Skin epidermis (tissue), 12 donors: ENCODE results near the gene MTLN.
"Not testable (repeated sequence)": the region's sequence is repeated elsewhere in the genome, so short reads cannot be mapped to it uniquely, and the experiment has no call there.

Experiments used
- H3K27ac ChIP-seq, 21 experiments: fragments of 200-600 bp; sonication (generic) in 11 of 21; one replicate each; pipeline ENCODE4 v1.5.0; 2020; ENCODE audit warnings: mild to moderate bottlenecking in 3 of 21, inconsistent platforms in 2 of 21, moderate library complexity in 2 of 21
- H3K4me3 ChIP-seq, 7 experiments: fragments of 200-600 bp; sonication (generic) in 2 of 7; one replicate each; pipeline ENCODE4 v1.5.0; 2020; ENCODE audit warnings: inconsistent platforms in 2 of 7, mild to moderate bottlenecking in 2 of 7, moderate library complexity in 1 of 7

MTLN gene, protein sequence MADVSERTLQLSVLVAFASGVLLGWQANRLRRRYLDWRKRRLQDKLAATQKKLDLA

DNA sequence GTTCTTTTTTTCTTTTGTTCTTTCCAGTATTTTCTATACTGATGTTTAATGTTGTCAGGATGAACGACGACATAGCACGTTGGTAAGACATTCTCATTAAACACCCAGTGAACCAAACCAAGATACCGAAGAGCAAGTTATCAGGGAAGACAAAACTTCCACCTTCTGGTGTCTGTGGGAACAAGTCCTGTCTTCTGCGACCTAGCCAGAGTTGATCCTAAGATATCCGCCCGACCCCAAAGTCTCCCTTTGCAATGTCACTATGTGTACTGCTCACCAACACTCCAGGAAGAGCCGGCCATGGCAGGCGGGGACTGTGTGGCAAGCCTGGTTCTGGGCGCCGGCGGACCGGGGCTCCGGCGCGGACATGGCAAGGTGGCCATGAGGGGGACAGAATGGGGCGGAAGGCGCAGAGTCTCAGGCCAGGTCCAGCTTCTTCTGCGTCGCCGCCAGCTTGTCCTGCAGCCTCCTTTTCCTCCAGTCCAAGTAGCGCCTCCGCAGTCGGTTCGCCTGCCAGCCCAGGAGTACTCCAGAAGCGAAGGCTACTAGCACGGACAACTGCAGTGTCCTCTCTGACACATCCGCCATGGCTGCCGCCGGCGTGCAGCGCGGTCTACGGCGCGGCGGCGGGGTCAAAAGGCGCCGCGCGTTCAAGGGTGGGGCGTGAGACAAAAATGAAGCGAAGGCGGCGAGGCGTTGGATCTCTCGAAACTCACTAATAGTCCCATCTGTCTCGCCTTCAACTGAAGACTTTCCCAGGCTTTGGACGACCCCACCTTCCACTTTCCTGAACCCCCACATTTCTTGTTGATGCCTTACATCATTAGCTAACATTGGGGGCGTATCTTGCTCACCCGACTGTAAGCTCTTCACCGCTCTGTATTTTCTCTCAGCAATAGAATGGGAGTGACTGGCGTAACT is at the start of gene MTLN:
Gene MTLN (minus strand): TSS at position 610 of the 921 bp plus-strand sequence. CDS start 22 bp downstream, at position 588.
- Histone ChIP-seq H3K4me3 (peak within 1 kb of the TSS; percentile 50 to 95 (median 78)), H3K27ac (peak within 1 kb of the TSS in 20 of 21 experiments; percentile 65 to 93 (median 85))

- H3K27ac ChIP-seq, H3K4me3 ChIP-seq: not testable (repeated sequence)
Measured at GRCh38 chr2:110261910-110262309, 49.6 kb upstream of the MTLN start.

DNA sequence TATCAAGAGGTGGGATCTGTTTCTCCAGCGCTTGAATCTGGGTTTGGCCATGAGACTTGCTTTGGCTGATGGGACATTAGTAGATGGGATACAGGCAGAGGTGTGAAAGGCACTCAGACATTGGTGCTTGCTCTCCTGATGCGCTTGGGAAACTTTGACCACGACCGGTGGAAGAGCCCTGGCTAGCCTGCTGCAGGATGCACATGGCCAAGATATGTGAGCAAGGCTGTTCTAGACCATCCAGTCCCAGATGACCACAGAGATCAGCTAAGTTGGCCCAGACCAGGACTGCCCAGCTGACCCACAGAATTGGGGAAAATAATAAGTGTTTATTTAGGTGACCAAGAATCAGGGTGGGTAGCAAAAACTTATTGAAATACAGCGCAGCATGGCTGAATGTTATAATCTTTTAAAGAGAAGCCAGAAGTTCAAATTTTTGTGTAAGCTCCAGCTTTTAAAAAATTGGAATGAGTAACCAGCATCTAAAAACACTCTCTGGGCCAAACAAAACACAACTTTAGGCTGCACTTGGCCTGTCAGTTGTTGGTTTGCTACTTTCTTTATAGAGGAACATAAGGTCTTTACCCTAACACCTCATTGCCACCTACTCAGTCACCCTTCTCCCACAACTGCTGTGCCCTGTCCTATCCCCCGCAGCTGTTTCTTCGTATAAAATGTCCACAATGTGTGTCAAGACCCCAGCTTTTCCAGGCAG is 35.9 kb upstream of the MTLN start:
- not testable (repeated sequence) for H3K27ac ChIP-seq, H3K4me3 ChIP-seq

GRCh38 chr2:110245488-110246435 is 33.4 kb upstream of the MTLN start:
- H3K27ac ChIP-seq, H3K4me3 ChIP-seq: not testable (repeated sequence)

GRCh38 chr2:110243283-110243682 is 30.9 kb upstream of the MTLN start:
- not testable (repeated sequence) for H3K27ac ChIP-seq

DNA sequence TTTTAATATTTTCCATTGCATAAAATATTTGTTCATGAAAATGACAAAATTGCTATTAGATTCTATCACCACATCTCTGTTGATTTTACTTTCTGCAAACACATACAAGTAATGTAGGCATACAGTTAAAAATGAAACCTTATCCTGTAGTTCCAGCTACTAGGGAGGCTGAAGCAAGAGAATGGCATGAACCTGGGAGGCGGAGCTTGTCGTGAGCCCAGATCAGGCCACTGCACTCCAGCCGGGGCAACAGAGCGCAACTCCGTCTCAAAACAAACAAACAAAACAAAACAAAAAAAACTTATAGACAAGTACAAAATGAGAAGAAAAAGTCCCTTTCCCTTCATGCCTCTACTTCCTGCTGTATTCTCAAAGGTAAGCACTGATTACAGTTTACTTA is 22.2 kb upstream of the MTLN start:
- H3K4me3 ChIP-seq, H3K27ac ChIP-seq: not testable (repeated sequence)

More at GRCh38 chr2:110243283-110243682, 30.9 kb upstream of the MTLN start:
- H3K4me3 ChIP-seq = not testable (repeated sequence)

DNA sequence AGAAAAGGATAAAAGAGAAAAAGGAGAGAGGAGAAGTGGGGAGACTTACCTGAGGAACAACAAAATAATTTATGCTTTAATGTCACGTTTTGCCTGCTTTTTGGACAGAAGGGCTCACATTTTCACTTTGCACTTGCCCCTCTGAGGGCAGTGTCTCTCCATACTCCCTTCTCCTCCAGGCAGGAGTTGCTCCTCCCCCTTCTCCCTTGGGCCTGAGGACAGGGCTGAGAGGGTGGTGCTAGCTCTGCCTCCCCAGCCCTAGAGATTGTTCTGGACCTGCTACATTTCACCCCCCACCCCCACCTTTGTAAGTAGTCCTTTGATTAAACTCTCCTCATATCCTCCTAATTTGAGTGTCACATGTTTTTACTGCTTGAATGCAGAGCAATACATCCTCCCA is 17.5 kb upstream of the MTLN start:
- H3K4me3 ChIP-seq = not testable (repeated sequence)

DNA sequence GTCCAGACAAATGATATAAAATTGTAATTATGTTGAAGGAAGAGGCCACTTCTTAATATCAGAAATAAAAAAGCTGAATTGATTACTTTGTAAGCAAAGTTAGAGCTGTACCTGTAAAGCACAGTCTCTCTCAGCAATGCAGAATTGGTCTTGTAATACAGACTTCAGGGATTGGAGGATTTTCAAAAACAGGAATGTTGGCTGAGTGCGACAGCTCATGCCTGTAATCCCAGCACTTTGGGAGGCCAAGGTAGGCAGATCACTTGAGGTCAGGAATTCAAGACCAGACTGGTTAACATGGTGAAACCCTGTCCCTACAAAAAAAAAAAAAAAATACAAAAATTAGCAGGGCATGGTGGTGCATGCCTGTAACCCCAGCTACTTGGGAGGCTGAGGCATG is 10.3 kb upstream of the MTLN start:
- H3K27ac ChIP-seq, H3K4me3 ChIP-seq: not testable (repeated sequence)

More for the DNA sequence above, 17.5 kb upstream of the MTLN start:
- not testable (repeated sequence) for H3K27ac ChIP-seq

DNA sequence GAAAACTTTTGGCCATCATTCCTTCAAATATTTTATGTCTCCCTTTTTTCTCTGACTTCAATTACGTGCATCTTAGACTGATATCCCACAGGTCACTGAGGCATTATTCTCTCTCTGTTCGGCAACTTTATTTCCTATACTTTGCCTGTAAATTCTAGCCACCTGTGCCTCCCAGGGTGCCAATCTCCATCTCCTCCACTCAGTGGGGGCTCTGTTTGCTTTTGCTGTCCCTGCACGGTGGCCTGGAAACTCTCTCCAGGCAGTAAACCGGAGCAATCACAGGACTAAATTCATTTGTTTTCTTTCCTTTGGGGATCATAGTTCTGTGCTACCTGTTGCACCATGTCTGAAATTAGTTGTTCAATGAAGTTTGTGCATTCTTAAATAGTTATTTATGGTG is 9.6 kb upstream of the MTLN start:
- no peak overlapping the region for H3K4me3 ChIP-seq
- no peak overlapping the region for H3K27ac ChIP-seq

DNA sequence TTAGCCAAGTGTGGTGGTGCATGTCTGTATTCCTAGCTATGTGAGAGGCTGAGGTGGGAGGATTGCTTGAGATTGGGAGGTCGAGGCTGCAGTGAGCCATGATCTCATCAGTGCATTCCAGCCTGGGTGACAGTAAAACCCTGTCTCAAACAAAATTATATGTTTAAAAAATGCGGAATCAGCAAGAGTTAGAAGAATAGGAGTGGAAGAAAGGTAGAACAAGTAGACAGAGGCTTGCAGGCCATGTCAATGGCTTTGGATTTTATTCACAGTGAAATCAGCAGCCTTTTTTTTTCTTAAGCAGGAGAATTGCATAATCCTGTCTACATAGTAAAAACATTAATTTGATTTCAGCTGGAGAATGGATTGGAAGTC is 7.8 kb upstream of the MTLN start:
- Histone ChIP-seq H3K27ac (peak overlapping the region in 12 of 21 experiments; percentile 18 to 77 (median 47)), H3K4me3 (no peak overlapping the region)

GRCh38 chr2:110219496-110220189 is 7.3 kb upstream of the MTLN start:
- no peak overlapping the region for H3K4me3 ChIP-seq
- H3K27ac ChIP-seq = peak overlapping the region in 18 of 21 experiments; percentile 4 to 77 (median 56)

DNA sequence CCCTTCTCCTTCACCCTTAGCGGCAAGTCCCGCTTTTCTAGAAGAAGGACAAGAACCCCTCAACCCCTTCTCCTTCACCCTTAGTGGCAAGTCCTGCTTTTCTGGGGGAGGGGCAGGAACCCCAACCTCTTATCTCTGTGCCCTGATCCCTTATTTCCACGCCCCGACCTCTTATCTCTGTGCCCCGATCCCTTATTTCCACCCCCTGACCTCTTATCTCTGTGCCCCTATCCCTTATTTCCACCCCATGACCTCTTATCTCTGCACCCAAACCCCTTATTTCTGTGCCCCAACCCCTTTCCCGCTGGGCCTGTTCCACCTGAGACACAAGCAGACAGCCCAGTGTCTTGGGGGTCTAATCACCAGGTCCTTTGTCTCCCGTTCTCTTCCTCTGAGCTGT is 6.5 kb upstream of the MTLN start:
- peak overlapping the region in 16 of 21 experiments; percentile 4 to 77 (median 56) for H3K27ac ChIP-seq
- H3K4me3 ChIP-seq = not testable (repeated sequence)

- H3K4me3 ChIP-seq = no peak overlapping the region
- H3K27ac ChIP-seq = no peak overlapping the region
Measured at GRCh38 chr2:110216803-110217202, 4.5 kb upstream of the MTLN start.

- Histone ChIP-seq H3K4me3 (no peak overlapping the region), H3K27ac (no peak overlapping the region)
Measured at GRCh38 chr2:110216199-110216598, 3.9 kb upstream of the MTLN start.

- H3K27ac ChIP-seq = no peak overlapping the region
- H3K4me3 ChIP-seq = no peak overlapping the region
Measured at GRCh38 chr2:110215566-110216158, 3.3 kb upstream of the MTLN start.

DNA sequence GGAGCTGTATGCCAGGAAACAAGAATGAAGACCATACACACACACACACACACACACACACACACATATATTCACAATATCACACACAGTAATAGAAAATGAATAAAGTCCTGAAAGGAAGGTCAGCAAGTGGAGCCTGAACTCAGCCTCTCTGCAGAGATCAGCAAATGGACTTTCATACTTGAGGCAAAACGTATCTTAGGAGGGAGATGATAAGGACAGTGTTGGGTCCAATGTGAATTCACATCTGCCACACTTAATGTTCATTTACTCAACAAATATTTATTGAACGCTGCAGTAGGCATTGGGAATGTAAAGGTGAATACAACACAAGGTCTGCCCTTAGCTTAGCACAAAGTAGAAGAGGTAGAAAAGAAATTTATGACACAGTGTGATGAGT is 2.7 kb upstream of the MTLN start:
- no peak overlapping the region for H3K4me3 ChIP-seq
- H3K27ac ChIP-seq = no peak overlapping the region

DNA sequence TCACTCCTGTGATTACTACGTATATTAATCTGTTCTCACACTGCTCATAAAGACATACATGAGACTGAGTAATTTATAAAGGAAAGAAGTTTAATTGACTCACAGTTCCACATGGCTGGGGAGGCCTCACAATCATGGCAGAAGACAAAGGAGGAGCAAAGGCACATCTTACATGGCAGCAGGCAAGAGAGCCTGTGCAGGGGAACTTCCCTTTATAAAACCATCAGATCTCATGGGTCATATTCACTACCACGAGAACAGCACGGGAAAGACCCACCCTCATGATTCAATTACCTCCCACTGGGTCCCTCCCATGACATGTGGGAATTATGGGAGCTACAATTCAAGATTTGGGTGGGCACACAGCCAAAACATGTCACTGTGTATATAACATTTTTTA is 1.2 kb upstream of the MTLN start:
- not testable (repeated sequence) for H3K27ac ChIP-seq, H3K4me3 ChIP-seq

- Histone ChIP-seq H3K27ac (no peak overlapping the region), H3K4me3 (no peak overlapping the region)
Measured at GRCh38 chr2:110205660-110206455, 6.5 kb downstream of the MTLN start.
